ENCODE data around the gene AOPEP.

DNA sequence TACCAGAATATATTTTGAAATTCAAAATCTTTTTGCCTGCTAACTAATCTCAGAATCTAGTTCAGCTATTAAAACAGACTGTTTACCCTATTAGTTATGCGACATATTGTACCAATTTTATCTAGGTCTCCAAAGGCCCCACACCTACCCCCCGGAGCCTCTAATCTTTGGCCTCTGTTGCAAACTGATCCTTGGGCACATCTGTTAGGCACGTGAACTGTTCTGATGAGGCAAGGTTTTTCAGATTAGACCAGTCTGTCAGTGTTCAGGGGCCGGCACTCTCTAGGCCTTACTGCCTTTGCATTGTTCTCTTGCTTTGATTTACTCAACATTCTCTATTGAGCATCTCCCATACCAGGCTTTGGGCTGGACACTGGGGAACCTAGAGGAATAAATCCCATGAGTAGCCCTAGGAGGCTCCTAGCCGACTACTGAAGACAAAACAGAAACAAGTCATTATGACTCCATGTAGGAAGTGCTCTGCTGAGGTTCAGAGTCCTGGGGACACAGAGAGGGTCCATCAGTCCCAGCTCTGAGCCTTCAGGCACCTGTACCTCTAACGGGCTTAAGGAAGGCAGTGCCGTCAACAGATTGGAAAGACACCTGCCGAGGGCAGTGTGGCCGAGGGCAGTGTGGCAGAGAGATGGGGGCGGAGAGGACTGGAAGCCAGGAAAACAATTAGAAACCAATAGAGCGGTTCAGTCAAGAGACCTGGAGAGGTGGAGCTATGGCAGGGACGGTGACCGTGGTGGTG is 245.1 kb downstream of the AOPEP start:
- TF ChIP-seq CTCF (IDR thresholded peaks at IDR 0.05): no peak
- TF ChIP-seq POLR2A (IDR thresholded peaks at IDR 0.05): no peak

Measured in testis (tissue), 2 donors.